AG04449 (cell line): ENCODE data around the gene SLC22A1.

Source experiments
- CTCF ChIA-PET: fragments of 350-600 bp; formaldehyde crosslinking; extraction: SDS; loops from one replicate; lab custom pipeline; 2021; ENCODE audit warnings: antibody characterized with exemption; lab: Yijun Ruan, JAX
- POLR2A ChIA-PET: fragments of 400-600, 350-600 bp; formaldehyde crosslinking; extraction: SDS; loops from one replicate; lab custom pipeline; 2020; ENCODE audit warnings: antibody characterized with exemption, inconsistent platforms; lab: Yijun Ruan, JAX
- DNase-seq: peaks from one replicate; pipeline ENCODE4 v3.0.0-alpha.2; 2010; ENCODE audit warnings: low read depth, low spot score
- H3K4me3 ChIP-seq: 2 replicates; pipeline ENCODE4 v1.5.1; 2011; ENCODE audit warnings: low read depth, mild to moderate bottlenecking, control low read depth, low read length
- TF ChIP-seq, protein P1 (sequence below): IDR thresholded peaks from one replicate; pipeline ENCODE4 v1.5.1; 2011; ENCODE audit warnings: mild to moderate bottlenecking, moderate library complexity, low read length, control low read depth, inconsistent platforms; ENCODE audit not compliant: insufficient read depth; ENCODE audit errors: missing control alignments

SLC22A1 gene

DNA sequence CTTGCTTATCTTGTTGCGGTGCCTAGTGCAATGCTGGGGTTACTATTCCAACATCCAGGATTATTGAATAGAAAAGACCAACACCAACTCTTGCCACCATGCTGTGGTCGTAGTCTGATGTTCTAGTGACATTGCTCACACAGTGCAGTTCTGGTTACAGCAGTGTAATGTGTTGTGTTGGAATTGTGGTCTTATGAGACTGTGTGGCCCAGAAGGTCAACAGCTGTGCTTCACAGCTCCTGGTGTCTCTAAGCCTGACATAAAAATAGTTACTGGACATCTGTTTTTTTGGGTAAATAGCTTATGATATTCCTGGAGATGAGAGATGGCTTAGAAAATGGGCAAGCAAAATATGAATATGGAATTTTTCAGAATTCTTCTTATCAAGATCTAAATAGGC is 79.4 kb downstream of the SLC22A1 start:
- TF ChIP-seq, protein P1, sequence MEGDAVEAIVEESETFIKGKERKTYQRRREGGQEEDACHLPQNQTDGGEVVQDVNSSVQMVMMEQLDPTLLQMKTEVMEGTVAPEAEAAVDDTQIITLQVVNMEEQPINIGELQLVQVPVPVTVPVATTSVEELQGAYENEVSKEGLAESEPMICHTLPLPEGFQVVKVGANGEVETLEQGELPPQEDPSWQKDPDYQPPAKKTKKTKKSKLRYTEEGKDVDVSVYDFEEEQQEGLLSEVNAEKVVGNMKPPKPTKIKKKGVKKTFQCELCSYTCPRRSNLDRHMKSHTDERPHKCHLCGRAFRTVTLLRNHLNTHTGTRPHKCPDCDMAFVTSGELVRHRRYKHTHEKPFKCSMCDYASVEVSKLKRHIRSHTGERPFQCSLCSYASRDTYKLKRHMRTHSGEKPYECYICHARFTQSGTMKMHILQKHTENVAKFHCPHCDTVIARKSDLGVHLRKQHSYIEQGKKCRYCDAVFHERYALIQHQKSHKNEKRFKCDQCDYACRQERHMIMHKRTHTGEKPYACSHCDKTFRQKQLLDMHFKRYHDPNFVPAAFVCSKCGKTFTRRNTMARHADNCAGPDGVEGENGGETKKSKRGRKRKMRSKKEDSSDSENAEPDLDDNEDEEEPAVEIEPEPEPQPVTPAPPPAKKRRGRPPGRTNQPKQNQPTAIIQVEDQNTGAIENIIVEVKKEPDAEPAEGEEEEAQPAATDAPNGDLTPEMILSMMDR: no peak
- H3K4me3 ChIP-seq: no peak overlapping the region
- CTCF ChIA-PET: no interaction called here
- POLR2A ChIA-PET: no interaction called here
- DNase-seq: no peak

DNA sequence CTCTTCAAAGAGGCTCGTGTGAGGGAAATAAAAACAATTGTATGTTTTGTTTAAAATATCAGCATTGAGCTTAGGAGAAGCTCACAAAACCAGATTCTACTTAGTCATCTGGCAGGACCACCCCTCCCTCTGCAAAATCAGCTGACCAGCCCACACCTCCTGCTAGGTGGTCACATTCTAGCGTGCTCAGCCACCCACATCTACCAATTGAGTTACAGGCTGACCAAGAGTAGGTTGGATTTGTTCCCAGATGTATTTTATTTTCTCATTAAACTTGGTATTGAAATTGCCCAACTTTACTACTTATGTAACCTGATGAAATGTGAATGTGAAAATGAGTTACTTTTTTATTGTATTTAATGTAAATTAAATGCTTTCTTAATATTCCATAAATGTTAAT is 80.8 kb downstream of the SLC22A1 start:
- no peak for DNase-seq
- TF ChIP-seq, protein P1: no peak
- ChIA-PET CTCF (no interaction called here), POLR2A (no interaction called here)
- no peak overlapping the region for H3K4me3 ChIP-seq

DNA sequence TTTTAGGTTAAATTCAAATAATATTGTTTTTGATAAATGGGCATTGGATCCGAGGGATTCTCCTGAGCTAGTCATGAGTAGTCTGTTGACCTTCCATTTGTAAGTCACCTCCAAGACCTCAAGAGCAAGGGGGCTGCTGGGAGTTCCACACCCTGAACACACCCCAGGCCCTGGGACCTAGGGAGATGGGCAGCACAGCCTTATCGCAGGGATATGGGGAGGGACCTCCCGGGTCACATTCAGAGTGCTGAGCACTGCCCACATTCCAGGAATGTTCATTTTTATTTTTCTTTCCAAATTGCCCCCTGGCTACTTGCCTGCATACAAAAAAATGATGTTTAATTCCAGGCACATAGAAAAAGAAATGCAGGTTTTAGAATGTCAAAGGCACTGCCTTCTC is 81.5 kb downstream of the SLC22A1 start:
- no peak for DNase-seq
- no peak overlapping the region for H3K4me3 ChIP-seq
- ChIA-PET POLR2A (no interaction called here), CTCF (no interaction called here)
- TF ChIP-seq, protein P1: no peak

DNA sequence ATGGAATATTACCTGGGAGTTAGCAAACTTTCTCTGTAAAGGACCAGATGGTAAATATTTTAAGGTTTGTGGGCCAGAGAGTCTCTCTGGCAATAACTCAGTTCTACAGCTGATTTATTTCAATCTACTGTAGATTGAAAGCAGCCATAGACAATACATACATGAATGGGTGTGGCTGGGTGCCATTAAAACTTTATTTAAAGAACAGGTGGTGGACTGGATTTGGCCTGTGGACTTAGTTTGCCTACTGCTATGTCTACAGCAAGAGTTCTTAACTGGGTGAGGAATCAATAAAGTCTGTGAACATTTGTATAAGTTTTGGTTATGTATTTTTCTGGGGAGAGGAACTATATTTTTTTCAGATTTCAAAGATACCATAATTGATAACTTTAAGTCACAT is 81.9 kb downstream of the SLC22A1 start:
- ChIA-PET CTCF (no interaction called here), POLR2A (no interaction called here)
- TF ChIP-seq, protein P1: no peak

DNA sequence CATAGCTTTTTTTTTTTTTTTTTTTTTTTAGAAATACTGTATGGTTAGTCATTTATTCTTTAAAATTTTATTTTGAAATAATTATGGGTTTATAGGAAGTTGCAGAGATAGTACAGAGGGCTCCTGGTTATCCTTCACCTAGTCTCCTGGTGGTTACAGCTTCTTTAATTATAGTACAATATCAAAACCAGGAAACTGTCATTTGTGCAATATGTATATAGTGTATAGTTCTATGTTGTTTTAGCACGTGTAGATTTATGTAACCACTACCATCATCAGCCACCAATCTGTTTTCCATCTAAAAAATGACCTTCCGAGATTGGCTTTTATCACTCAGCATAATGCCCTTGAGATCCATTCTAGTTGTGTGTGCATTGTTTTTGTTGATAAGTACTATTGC is 82.3 kb downstream of the SLC22A1 start:
- CTCF ChIA-PET: no interaction called here
- TF ChIP-seq, protein P1: no peak
- H3K4me3 ChIP-seq: no peak overlapping the region
- POLR2A ChIA-PET: no interaction called here
- no peak for DNase-seq

More for the DNA sequence above, 81.9 kb downstream of the SLC22A1 start:
- no peak for DNase-seq
- H3K4me3 ChIP-seq: no peak overlapping the region

DNA sequence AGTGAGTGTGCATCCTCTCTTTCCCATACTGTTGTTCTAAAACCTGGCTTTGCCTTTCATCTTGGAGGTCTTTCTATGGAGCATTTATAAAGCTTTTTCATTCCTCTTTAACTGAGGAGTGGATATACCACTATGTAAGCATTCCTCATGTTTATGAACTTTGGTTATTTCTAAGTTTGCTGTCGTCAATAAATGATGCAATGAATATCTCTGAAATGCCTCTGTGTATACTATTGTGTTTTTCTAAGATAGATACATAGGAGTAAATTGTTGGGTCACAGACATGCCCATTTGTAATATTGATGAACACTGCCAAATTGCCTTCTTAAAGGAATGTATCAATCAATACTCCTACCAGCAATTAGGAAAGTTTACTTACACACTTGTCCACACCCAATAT is 83.1 kb downstream of the SLC22A1 start:
- H3K4me3 ChIP-seq: no peak overlapping the region
- TF ChIP-seq, protein P1: no peak
- ChIA-PET CTCF (no interaction called here), POLR2A (no interaction called here)
- no peak for DNase-seq
